Testis (tissue), 3 donors: Measurements from ENCODE around the gene WDR37. TPM values are rescaled to one million over a fixed set of nuclear protein-coding genes. Genes with fewer than 3 reads are reported as not detected.

Experiments
- DNase-seq: peaks from one replicate; pipeline ENCODE4 v3.0.0-alpha.2; 2019
- H3K27ac ChIP-seq, 2 donors: fragments of 200-600 bp; sonication (generic); one replicate each; pipeline ENCODE4 v1.5.1; 2019
- H3K27me3 ChIP-seq: fragments of 200-600 bp; sonication (generic); one replicate; pipeline ENCODE4 v1.5.1; 2019
- H3K36me3 ChIP-seq: fragments of 200-600 bp; sonication (generic); one replicate; pipeline ENCODE4 v1.5.1; 2017; ENCODE audit warnings: low read depth; ENCODE audit errors: missing control alignments
- H3K4me1 ChIP-seq: fragments of 200-600 bp; sonication (generic); one replicate; pipeline ENCODE4 v1.5.1; 2019
- H3K4me3 ChIP-seq, 2 donors: fragments of 200-600 bp; sonication (generic); one replicate each; pipeline ENCODE4 v1.5.1; 2017 to 2019
- H3K9me3 ChIP-seq: fragments of 200-600 bp; sonication (generic); one replicate; pipeline ENCODE4 v1.5.1; 2017
- CTCF ChIP-seq, 3 experiments: fragments of 450-650 bp in 2 of 3; fragments of 200-600 bp in 1 of 3; sonication (generic) in 1 of 3; IDR thresholded peaks; one replicate each; pipeline ENCODE4 v1.5.1; 2016 to 2019; ENCODE audit warnings: antibody characterized with exemption in 3 of 3, mild to moderate bottlenecking in 2 of 3, moderate library complexity in 1 of 3
- POLR2A ChIP-seq: fragments of 450-650 bp; IDR thresholded peaks from one replicate; pipeline ENCODE4 v1.6.1; 2017; ENCODE audit warnings: antibody characterized with exemption, mild to moderate bottlenecking, moderate library complexity
- WGBS, 2 donors: methylation state at CpG; one replicate each; pipeline ENCODE4 v1.1.5; 2018; 5-methylcytosine and 5-hydroxymethylcytosine counted together
- intact Hi-C: fragments of 100-400 bp; cut with DNase I; formaldehyde crosslinking; loops from one replicate; pipeline ENCODE4 v1.15.1; 2023; ENCODE audit warnings: low total_unique reads
- polyA plus RNA-seq: library from polyadenylated mRNA; stranded (reverse); fragments of 350-450 nt; fragmentation: Illumina TruSeq; extraction: RNeasy Lipid Tissue Mini Kit (QIAGEN cat#74804); gene quantifications from one replicate; pipeline ENCODE4 v1.2.3, GENCODE V29; 2014; ENCODE audit warnings: low read depth, low replicate concordance; ENCODE audit not compliant: insufficient read depth
- total RNA-seq, 2 donors: library from RNA; depleted of rRNA; stranded (reverse); fragments of >200 nt; gene quantifications; one replicate each; pipeline ENCODE4 v1.2.3, GENCODE V29; 2016

WDR37 gene
- total and polyA plus RNA-seq, 3 donors from 2014 or later = 29.3 to 46.9 (median 40.2) TPM

DNA sequence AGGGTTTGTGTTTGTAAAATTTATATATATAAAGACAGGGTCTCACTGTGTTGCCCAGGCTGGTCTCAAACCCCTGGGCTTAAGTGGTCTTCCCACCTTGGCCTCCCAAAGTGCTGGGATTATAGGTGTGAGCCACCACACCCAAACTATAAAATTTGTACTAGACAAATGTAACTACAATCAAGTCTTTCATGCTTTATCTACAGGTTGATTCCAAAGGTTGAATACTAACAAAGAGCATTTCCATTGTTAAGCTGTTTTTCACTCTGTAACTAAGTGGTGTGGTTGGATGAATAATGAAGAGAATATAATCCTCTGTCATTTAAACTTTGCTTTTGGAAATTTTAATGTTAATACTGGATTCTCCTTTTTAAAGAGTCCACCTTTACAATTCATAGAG lies 22.5 kb downstream of the WDR37 start:
- no peaks in the 10 kb centered on the region for H3K36me3 ChIP-seq
- intact Hi-C loops = no loop called here
- DNase-seq = no peak
- TF ChIP-seq CTCF (IDR thresholded peaks at IDR 0.05) (no peak), POLR2A (no peak)
- no peak overlapping the region for H3K4me3 ChIP-seq
- no peaks in the 10 kb centered on the region for H3K4me1 ChIP-seq
- H3K27me3 ChIP-seq = no peaks in the 10 kb centered on the region
- H3K9me3 ChIP-seq = no peaks in the 10 kb centered on the region
- no peak overlapping the region for H3K27ac ChIP-seq

DNA sequence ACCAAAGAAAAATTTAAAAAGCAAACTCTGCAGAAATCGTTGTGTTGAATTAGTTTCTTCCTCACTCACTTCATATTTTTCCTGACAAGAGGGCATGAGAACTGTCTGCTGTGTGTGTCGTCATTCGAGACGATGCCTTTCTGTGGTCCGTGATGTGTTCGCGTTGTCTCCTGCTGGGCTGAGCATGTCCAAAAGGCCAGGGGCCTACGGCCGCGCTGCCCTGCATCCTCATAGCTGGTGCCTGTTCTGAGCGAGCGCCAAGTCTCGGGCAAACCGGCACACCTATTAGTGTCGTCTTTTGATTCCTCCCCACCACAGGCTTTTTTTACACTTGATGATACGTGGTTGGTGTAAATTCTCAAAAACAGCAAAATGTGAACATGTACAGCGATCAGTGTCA lies 27.4 kb downstream of the WDR37 start:
- TF ChIP-seq POLR2A = no peak
- no peak for TF ChIP-seq CTCF (IDR thresholded peaks at IDR 0.05)
- intact Hi-C loops = no loop called here
- 93 to 94% methylated on average over 17 of the region's 17 CpGs for WGBS, 2 donors
- Histone ChIP-seq H3K9me3 (no peaks in the 10 kb centered on the region), H3K27ac (no peak overlapping the region), H3K36me3 (no peaks in the 10 kb centered on the region), H3K4me1 (no peaks in the 10 kb centered on the region), H3K4me3 (no peak overlapping the region), H3K27me3 (no peaks in the 10 kb centered on the region)
- DNase-seq = no peak

DNA sequence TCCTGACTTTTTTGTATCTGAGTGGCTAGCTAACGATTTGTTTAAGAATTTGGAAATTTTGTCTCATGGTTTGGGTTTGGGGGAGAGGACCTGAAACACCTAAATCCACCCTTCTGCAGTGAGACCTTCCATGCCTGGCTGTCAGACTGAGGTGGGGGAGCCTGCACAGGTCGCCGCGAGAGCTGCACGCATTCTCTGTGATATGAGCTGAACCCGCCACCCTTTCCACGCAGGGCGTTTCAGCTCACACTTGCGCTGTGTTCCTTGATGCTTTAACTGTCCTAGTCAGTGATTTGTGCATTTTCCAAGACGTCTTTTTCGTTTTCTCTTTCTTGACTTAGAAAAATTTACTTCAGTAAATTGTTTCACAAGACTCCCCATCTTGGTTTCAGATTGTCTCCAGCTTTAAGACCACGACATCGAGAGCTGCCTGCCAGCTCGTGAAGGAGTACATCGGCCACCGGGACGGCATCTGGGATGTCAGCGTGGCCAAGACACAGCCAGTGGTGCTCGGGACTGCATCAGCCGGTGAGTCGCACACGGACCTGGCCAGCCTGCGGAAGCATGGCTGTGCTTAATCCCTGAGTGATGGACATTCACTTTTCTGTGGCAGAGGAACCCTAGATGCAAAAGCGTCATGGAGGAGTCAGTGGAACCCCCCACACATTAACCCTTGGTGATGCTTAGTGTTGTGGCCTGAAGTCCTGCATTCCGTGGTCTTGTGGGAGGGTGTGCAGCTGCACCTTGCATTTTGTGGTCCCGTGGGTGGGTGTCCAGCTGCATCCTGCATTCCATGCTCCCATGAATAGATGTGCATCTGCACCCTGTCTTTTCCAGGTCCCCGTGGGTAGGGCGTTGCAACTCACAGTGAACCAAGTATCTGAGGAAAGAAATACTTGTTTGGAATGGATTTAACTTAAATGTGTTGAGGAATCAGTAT lies 28.1 kb downstream of the WDR37 start:
- Histone ChIP-seq H3K36me3 (no peaks in the 10 kb centered on the region), H3K9me3 (no peaks in the 10 kb centered on the region), H3K4me3 (no peak overlapping the region), H3K27ac (no peak overlapping the region), H3K4me1 (no peaks in the 10 kb centered on the region), H3K27me3 (no peaks in the 10 kb centered on the region)
- intact Hi-C loops = no loop called here
- no peak for DNase-seq
- TF ChIP-seq CTCF (IDR thresholded peaks at IDR 0.05) (no peak), POLR2A (no peak)
- WGBS, 2 donors = 86 to 94% methylated on average over 20 to 28 of the region's 28 CpGs

DNA sequence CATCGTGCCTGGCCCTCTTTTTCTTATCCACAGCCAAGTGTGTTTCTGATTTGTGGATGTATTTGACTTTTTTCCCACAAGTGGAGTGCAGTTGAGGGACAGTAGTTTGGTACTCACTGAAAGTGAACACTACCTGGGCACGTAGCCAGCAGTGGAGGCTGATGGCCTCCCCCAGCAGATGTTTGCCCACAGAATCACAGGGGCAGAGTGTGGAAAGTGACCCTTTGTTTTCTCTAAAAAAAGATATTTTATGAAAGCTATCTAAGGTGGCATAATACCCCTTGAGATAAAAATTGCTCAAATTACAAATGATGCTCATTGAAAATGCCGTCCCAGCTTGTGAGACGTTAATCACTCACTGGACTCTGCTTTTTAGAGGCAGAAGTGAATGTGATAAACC lies 29.1 kb downstream of the WDR37 start:
- Histone ChIP-seq H3K4me3 (no peak overlapping the region), H3K27me3 (no peaks in the 10 kb centered on the region), H3K4me1 (no peaks in the 10 kb centered on the region), H3K27ac (no peak overlapping the region), H3K36me3 (no peaks in the 10 kb centered on the region), H3K9me3 (no peaks in the 10 kb centered on the region)
- intact Hi-C loops = no loop called here
- DNase-seq = no peak
- TF ChIP-seq CTCF (IDR thresholded peaks at IDR 0.05) (no peak), POLR2A (no peak)
- 68 to 80% methylated on average over 4 of the region's 4 CpGs for WGBS, 2 donors

GRCh38 chr10:1086787-1087186 lies 30.6 kb downstream of the WDR37 start:
- no peak for DNase-seq
- Histone ChIP-seq H3K36me3 (no peaks in the 10 kb centered on the region), H3K27me3 (no peaks in the 10 kb centered on the region), H3K4me1 (no peaks in the 10 kb centered on the region), H3K9me3 (no peaks in the 10 kb centered on the region), H3K4me3 (no peak overlapping the region), H3K27ac (no peak overlapping the region)
- intact Hi-C loops = no loop called here
- no peak for TF ChIP-seq CTCF (IDR thresholded peaks at IDR 0.05)
- no peak for TF ChIP-seq POLR2A
- WGBS, 2 donors = 90 to 94% methylated on average over 13 of the region's 13 CpGs
